ENCODE data around the gene ZNF320.
"Not testable (repeated sequence)": the region's sequence is repeated elsewhere in the genome, so short reads cannot be mapped to it uniquely, and the experiment has no call there.

DNA sequence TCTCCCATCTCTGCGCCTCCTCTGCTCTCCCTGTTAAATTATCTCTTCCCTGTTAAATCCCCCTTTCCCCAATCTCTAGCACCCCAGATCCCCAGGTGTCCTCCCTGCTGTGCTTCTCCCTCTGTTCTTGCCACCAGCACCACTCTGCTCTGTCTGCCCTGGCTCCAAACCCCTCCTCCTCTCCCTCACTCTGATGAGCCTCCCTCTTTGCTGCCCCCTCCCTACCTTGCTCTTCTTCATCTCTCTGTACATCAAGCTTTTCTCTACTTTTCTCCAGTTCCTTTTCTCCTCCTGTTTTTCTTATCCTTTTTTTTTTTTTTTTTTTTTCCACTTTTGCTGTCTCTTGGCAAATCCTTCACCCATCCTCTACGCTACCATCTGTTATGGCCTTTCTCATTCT is 44.1 kb upstream of the ZNF320 start:
- TF ChIP-seq ZNF274 (IDR thresholded peaks at IDR 0.05; ENCODE audit: low read length); ZNF274 (tag by site-specific recombination; IDR thresholded peaks at IDR 0.05; ENCODE audit: borderline replicate concordance); SP7 (tag by site-specific recombination; IDR thresholded peaks at IDR 0.05); ZFHX2 (tag by site-specific recombination; conservative IDR thresholded peaks at IDR 0.05); OSR2 (tag by site-specific recombination; IDR thresholded peaks at IDR 0.05); ZBTB17 (tag by site-specific recombination; IDR thresholded peaks at IDR 0.05); ZBTB21 (tag by site-specific recombination; IDR thresholded peaks at IDR 0.05); ZNF48 (tag by site-specific recombination; IDR thresholded peaks at IDR 0.05); SALL2 (tag by site-specific recombination; IDR thresholded peaks at IDR 0.05; ENCODE audit: borderline replicate concordance): not testable (repeated sequence)
- TF ChIP-seq, protein P1, sequence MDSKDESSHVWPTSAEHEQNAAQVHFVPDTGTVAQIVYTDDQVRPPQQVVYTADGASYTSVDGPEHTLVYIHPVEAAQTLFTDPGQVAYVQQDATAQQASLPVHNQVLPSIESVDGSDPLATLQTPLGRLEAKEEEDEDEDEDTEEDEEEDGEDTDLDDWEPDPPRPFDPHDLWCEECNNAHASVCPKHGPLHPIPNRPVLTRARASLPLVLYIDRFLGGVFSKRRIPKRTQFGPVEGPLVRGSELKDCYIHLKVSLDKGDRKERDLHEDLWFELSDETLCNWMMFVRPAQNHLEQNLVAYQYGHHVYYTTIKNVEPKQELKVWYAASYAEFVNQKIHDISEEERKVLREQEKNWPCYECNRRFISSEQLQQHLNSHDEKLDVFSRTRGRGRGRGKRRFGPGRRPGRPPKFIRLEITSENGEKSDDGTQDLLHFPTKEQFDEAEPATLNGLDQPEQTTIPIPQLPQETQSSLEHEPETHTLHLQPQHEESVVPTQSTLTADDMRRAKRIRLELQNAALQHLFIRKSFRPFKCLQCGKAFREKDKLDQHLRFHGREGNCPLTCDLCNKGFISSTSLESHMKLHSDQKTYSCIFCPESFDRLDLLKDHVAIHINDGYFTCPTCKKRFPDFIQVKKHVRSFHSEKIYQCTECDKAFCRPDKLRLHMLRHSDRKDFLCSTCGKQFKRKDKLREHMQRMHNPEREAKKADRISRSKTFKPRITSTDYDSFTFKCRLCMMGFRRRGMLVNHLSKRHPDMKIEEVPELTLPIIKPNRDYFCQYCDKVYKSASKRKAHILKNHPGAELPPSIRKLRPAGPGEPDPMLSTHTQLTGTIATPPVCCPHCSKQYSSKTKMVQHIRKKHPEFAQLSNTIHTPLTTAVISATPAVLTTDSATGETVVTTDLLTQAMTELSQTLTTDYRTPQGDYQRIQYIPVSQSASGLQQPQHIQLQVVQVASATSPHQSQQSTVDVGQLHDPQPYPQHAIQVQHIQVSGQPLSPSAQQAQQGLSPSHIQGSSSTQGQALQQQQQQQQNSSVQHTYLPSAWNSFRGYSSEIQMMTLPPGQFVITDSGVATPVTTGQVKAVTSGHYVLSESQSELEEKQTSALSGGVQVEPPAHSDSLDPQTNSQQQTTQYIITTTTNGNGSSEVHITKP (tag by site-specific recombination; IDR thresholded peaks at IDR 0.05) = not testable (repeated sequence)
- TF ChIP-seq, protein P2, sequence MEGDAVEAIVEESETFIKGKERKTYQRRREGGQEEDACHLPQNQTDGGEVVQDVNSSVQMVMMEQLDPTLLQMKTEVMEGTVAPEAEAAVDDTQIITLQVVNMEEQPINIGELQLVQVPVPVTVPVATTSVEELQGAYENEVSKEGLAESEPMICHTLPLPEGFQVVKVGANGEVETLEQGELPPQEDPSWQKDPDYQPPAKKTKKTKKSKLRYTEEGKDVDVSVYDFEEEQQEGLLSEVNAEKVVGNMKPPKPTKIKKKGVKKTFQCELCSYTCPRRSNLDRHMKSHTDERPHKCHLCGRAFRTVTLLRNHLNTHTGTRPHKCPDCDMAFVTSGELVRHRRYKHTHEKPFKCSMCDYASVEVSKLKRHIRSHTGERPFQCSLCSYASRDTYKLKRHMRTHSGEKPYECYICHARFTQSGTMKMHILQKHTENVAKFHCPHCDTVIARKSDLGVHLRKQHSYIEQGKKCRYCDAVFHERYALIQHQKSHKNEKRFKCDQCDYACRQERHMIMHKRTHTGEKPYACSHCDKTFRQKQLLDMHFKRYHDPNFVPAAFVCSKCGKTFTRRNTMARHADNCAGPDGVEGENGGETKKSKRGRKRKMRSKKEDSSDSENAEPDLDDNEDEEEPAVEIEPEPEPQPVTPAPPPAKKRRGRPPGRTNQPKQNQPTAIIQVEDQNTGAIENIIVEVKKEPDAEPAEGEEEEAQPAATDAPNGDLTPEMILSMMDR (tag by site-specific recombination; IDR thresholded peaks at IDR 0.05) = not testable (repeated sequence)
